HepG2 (cell line): ENCODE data around the gene GRB10.

Experiments used
- CBX1 ChIP-seq: IDR thresholded peaks from one replicate; pipeline ENCODE4 v1.6.1; 2016; ENCODE audit warnings: antibody characterized with exemption, low read depth
- CHD2 ChIP-seq: IDR thresholded peaks from 2 replicates; pipeline ENCODE4 v1.6.1; 2011; ENCODE audit warnings: low read depth, low read length, improper control_type of control experiment
- FOXA3 ChIP-seq: IDR thresholded peaks from 2 replicates; pipeline ENCODE4 v1.6.1; 2016; ENCODE audit warnings: missing genetic modification reagents, missing compliant biosample characterization
- GABPA ChIP-seq, 2 experiments: IDR thresholded peaks; 2 replicates each; pipeline ENCODE4 v1.6.1; 2011 to 2016; ENCODE audit warnings: low read depth in 2 of 2, low read length in 1 of 2, missing biosample characterization in 1 of 2, missing genetic modification characterization in 1 of 2
- KDM5A ChIP-seq: fragments of 200-600 bp; sonication (generic); IDR thresholded peaks from 2 replicates; pipeline ENCODE4 v1.7.0; 2018; ENCODE audit warnings: antibody characterized with exemption, mild to moderate bottlenecking, low read length, borderline replicate concordance
- MXD4 ChIP-seq: IDR thresholded peaks from 2 replicates; pipeline ENCODE4 v1.6.1; 2016; ENCODE audit warnings: mild to moderate bottlenecking, missing biosample characterization, missing genetic modification reagents
- PLRG1 ChIP-seq: fragments of 450-650 bp; conservative IDR thresholded peaks from 2 replicates; pipeline ENCODE4 v1.6.1; 2016
- POLR2AphosphoS5 ChIP-seq: IDR thresholded peaks from 2 replicates; pipeline ENCODE4 v1.6.1; 2012; ENCODE audit warnings: low read depth, low read length
- PRMT3 ChIP-seq: sonication (generic); formaldehyde crosslinking; IDR thresholded peaks from 2 replicates; pipeline ENCODE4 v1.8.1; 2022; ENCODE audit warnings: low read depth, mild to moderate bottlenecking, moderate library complexity, missing genetic modification reagents, borderline replicate concordance
- ZNF263 ChIP-seq: sonication (generic); formaldehyde crosslinking; IDR thresholded peaks from 2 replicates; pipeline ENCODE4 v1.4.0; 2020; ENCODE audit warnings: missing genetic modification reagents
- ZNF878 ChIP-seq: sonication (generic); formaldehyde crosslinking; IDR thresholded peaks from 2 replicates; pipeline ENCODE4 v1.8.1; 2023; ENCODE audit warnings: mild to moderate bottlenecking, missing genetic modification reagents, moderate library complexity
- TF ChIP-seq, protein P1 (sequence below): fragments of 450-650 bp; IDR thresholded peaks from 2 replicates; pipeline ENCODE4 v1.6.1; 2017

DNA sequence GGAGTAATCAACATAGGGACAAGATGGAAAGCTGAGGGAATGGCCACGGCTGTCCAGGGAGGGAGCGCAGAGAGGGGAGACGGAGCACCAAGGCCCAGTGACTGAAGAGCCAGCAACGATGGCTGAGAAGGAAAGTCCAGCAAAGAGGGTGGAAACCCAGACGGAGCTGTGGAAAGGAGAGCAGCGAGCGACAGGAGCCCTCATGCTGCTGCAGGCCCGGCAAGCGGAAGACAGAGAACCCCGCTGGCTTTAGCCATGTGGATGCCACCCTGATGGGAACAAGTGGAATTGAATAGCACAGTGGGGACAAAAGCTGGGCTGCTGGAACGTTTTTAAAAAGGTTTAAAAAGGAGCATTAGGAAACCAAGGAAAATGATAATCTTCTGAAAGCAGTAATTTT, 134.6 kb downstream of the GRB10 start:
- TF ChIP-seq ZNF878: no peak
- no peak for TF ChIP-seq FOXA3 (CRISPR knock-in tag)
- no peak for TF ChIP-seq ZNF263 (CRISPR knock-in tag)
- TF ChIP-seq CBX1: no peak
- TF ChIP-seq POLR2AphosphoS5: no peak
- TF ChIP-seq MXD4 (CRISPR knock-in tag): no peak
- TF ChIP-seq GABPA (IDR thresholded peaks at IDR 0.05; ENCODE audit: low read depth, low read length): no peak
- no peak for TF ChIP-seq GABPA (CRISPR knock-in tag; IDR thresholded peaks at IDR 0.05; ENCODE audit: low read depth)
- TF ChIP-seq KDM5A: no peak
- no peak for TF ChIP-seq PRMT3 (CRISPR knock-in tag)
- TF ChIP-seq, protein P1, sequence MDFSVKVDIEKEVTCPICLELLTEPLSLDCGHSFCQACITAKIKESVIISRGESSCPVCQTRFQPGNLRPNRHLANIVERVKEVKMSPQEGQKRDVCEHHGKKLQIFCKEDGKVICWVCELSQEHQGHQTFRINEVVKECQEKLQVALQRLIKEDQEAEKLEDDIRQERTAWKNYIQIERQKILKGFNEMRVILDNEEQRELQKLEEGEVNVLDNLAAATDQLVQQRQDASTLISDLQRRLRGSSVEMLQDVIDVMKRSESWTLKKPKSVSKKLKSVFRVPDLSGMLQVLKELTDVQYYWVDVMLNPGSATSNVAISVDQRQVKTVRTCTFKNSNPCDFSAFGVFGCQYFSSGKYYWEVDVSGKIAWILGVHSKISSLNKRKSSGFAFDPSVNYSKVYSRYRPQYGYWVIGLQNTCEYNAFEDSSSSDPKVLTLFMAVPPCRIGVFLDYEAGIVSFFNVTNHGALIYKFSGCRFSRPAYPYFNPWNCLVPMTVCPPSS: no peak
- no peak for TF ChIP-seq PLRG1
- TF ChIP-seq CHD2: no peak
